ENCODE results near the gene PROCA1.

GRCh38 chr17:28712705-28713415 lies 1.2 kb upstream of the PROCA1 start:
- TF ChIP-seq POLR2A (IDR thresholded peaks at IDR 0.05), result no peak
- TF ChIP-seq, protein P1, sequence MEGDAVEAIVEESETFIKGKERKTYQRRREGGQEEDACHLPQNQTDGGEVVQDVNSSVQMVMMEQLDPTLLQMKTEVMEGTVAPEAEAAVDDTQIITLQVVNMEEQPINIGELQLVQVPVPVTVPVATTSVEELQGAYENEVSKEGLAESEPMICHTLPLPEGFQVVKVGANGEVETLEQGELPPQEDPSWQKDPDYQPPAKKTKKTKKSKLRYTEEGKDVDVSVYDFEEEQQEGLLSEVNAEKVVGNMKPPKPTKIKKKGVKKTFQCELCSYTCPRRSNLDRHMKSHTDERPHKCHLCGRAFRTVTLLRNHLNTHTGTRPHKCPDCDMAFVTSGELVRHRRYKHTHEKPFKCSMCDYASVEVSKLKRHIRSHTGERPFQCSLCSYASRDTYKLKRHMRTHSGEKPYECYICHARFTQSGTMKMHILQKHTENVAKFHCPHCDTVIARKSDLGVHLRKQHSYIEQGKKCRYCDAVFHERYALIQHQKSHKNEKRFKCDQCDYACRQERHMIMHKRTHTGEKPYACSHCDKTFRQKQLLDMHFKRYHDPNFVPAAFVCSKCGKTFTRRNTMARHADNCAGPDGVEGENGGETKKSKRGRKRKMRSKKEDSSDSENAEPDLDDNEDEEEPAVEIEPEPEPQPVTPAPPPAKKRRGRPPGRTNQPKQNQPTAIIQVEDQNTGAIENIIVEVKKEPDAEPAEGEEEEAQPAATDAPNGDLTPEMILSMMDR (IDR thresholded peaks at IDR 0.05), result no peak
